ENCODE results near the gene APOH. TPM values are rescaled to one million over a fixed set of nuclear protein-coding genes. Genes with fewer than 3 reads are reported as not detected.
"Not testable (repeated sequence)": the region's sequence is repeated elsewhere in the genome, so short reads cannot be mapped to it uniquely, and the experiment has no call there.

APOH gene
- polyA plus RNA-seq, 1 experiment = not detected

GRCh38 chr17:66262767-66263166 lies 33.6 kb upstream of the APOH start:
- ChIA-PET CTCF (no interaction called here), POLR2A (no interaction called here)

DNA sequence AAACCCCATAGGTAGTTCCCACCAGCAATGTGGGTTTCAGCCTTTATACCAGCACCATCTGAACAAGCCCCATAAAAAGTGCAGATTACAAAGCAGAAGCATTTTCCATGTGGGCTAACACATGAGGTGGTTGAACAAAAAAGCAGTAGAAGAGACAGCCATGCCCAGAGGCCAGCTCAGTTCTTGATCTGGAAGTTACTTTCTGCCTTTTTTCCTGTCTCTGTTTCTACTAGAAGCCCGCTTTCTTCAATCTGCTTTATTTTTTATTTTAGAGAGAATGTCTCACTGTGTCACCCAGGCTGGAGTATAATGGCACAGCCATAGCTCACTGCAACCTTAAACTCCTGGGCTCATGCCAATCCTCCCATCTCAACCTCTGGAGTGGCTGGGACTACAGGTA lies 31.5 kb upstream of the APOH start:
- CTCF ChIA-PET = interaction anchor here (0.6 to 0.7 kb wide), 2 partner anchors 10 to 35 kb away, joined by 3 to 4 read pairs; no protein-coding TSS in a partner anchor
- Histone ChIP-seq H3K4me3 (ENCODE audit: low read depth, low read length) (no peak overlapping the region), H3K27me3 (ENCODE audit: control insufficient read depth, insufficient read depth, low read length) (no peaks in the 10 kb centered on the region), H3K36me3 (ENCODE audit: control insufficient read depth, insufficient read depth, low read length) (no peaks in the 10 kb centered on the region)
- TF ChIP-seq, protein P1, sequence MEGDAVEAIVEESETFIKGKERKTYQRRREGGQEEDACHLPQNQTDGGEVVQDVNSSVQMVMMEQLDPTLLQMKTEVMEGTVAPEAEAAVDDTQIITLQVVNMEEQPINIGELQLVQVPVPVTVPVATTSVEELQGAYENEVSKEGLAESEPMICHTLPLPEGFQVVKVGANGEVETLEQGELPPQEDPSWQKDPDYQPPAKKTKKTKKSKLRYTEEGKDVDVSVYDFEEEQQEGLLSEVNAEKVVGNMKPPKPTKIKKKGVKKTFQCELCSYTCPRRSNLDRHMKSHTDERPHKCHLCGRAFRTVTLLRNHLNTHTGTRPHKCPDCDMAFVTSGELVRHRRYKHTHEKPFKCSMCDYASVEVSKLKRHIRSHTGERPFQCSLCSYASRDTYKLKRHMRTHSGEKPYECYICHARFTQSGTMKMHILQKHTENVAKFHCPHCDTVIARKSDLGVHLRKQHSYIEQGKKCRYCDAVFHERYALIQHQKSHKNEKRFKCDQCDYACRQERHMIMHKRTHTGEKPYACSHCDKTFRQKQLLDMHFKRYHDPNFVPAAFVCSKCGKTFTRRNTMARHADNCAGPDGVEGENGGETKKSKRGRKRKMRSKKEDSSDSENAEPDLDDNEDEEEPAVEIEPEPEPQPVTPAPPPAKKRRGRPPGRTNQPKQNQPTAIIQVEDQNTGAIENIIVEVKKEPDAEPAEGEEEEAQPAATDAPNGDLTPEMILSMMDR (IDR thresholded peaks at IDR 0.05; ENCODE audit: insufficient read depth, low read depth, low read length) = no peak
- POLR2A ChIA-PET = no interaction called here
- no peak for DNase-seq (ENCODE audit: low read depth)

More at GRCh38 chr17:66262767-66263166, 33.6 kb upstream of the APOH start:
- Histone ChIP-seq H3K36me3 (ENCODE audit: control insufficient read depth, insufficient read depth, low read length) (no peaks in the 10 kb centered on the region), H3K4me3 (ENCODE audit: low read depth, low read length) (no peak overlapping the region), H3K27me3 (ENCODE audit: control insufficient read depth, insufficient read depth, low read length) (no peaks in the 10 kb centered on the region)
- TF ChIP-seq, protein P1 (IDR thresholded peaks at IDR 0.05; ENCODE audit: insufficient read depth, low read depth, low read length) = no peak
- DNase-seq (ENCODE audit: low read depth) = no peak

DNA sequence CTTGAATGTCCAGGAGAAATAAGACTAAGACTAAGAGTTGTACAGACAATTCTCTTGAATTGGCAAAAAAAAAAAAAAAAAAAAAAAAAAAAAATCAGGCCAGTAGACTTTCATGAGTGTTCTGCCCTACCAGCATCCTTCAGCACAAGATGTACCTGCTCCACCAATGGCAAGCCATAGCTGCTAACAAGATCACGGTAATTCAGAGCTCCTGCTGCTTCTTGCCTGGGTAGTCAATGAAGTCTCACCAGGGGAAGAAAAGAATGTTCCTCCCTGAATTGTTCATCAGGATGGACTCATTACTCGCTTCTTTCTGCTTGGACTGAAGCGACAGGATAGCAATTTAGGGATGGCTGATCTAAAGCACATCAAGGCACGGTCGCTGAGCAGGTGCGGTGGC lies 31.1 kb upstream of the APOH start:
- TF ChIP-seq, protein P1 (IDR thresholded peaks at IDR 0.05; ENCODE audit: insufficient read depth, low read depth, low read length) = no peak
- CTCF ChIA-PET = interaction anchor here (0.6 to 1.1 kb wide), 3 partner anchors 8 to 35 kb away, joined by 3 to 4 read pairs (median 4); no protein-coding TSS in a partner anchor
- H3K27me3 ChIP-seq (ENCODE audit: control insufficient read depth, insufficient read depth, low read length) = no peaks in the 10 kb centered on the region
- POLR2A ChIA-PET = no interaction called here
- DNase-seq (ENCODE audit: low read depth) = no peak
- H3K4me3 ChIP-seq (ENCODE audit: low read depth, low read length) = no peak overlapping the region
- no peaks in the 10 kb centered on the region for H3K36me3 ChIP-seq (ENCODE audit: control insufficient read depth, insufficient read depth, low read length)

DNA sequence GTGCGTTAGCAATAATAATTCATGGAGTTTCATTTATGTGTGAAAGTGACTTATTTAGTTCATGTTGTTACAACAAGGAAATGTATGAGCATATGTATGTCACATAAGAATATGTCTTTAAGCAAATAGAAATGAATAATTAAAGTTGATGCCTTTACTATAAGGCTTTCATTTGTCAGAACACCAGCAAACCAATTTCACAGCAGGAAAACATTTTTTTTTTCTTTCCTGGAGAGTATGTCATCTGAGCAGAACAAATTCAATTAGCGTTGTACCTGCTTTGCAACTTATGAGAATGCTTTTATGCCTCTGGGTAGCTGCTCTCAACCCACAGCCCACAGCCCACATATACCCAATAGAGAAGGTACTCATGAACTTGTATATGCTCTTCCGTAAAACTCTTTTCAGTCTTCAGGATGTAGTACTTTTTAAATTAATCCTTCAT lies 26.3 kb upstream of the APOH start:
- Histone ChIP-seq H3K4me3 (ENCODE audit: low read depth, low read length) (no peak overlapping the region), H3K27me3 (ENCODE audit: control insufficient read depth, insufficient read depth, low read length) (no peaks in the 10 kb centered on the region), H3K36me3 (ENCODE audit: control insufficient read depth, insufficient read depth, low read length) (no peaks in the 10 kb centered on the region)
- CTCF ChIA-PET = interaction anchor here (0.7 to 3.9 kb wide), 13 partner anchors 9 to 418 kb away, joined by 3 to 12 read pairs (median 3); no protein-coding TSS in a partner anchor
- POLR2A ChIA-PET = interaction anchor here (0.7 kb wide), 1 partner anchor 247 kb away, joined by 6 read pairs; no protein-coding TSS in a partner anchor
- TF ChIP-seq, protein P1 (IDR thresholded peaks at IDR 0.05; ENCODE audit: insufficient read depth, low read depth, low read length) = no peak
- no peak for DNase-seq (ENCODE audit: low read depth)

DNA sequence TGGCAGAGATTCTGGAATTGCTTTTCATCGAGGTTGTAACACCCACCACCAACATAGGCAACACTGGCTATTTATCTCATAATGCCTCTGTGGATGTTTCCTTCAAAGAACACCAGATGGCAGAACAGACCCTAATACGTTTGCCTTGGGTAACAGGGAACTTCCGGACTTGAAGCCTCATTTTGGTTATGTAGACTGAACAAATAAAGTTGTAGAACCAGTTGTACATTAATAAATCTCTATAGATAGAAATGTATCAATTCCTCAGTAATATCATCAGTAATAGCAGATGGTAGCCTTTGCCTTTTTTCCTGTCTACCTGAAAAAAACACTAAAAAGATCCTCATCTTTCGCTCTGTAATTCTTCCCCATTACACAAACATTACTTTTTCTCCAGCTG lies 25.9 kb upstream of the APOH start:
- no peak for DNase-seq (ENCODE audit: low read depth)
- TF ChIP-seq, protein P1 (IDR thresholded peaks at IDR 0.05; ENCODE audit: insufficient read depth, low read depth, low read length) = peak; percentile 70
- ChIA-PET POLR2A (no interaction called here), CTCF (interaction anchor here (0.8 to 3.9 kb wide), 13 partner anchors 9 to 419 kb away, joined by 3 to 12 read pairs (median 3); no protein-coding TSS in a partner anchor)
- Histone ChIP-seq H3K4me3 (ENCODE audit: low read depth, low read length) (no peak overlapping the region), H3K27me3 (ENCODE audit: control insufficient read depth, insufficient read depth, low read length) (no peaks in the 10 kb centered on the region), H3K36me3 (ENCODE audit: control insufficient read depth, insufficient read depth, low read length) (no peaks in the 10 kb centered on the region)

DNA sequence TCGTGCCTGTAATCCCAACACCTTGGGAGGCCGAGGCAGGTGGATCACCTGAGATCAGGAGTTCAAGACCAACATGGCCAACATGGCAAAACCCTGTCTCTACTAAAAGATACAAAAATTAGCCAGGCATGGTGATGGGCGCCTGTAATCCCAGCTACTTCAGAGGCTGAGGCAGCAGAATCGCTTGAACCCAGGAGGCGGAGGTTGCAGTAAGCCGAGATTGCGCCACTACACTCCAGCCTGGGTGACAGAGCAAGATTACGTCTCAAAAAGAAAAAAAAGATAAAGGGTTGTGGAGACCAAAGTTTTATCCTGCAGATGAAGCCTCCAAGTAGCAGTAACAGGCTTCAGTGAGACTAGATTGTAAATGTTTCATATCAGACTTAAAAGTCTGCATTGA lies 24.2 kb upstream of the APOH start:
- H3K27me3 ChIP-seq (ENCODE audit: control insufficient read depth, insufficient read depth, low read length); H3K4me3 ChIP-seq (ENCODE audit: low read depth, low read length); H3K36me3 ChIP-seq (ENCODE audit: control insufficient read depth, insufficient read depth, low read length); POLR2A ChIA-PET; DNase-seq (ENCODE audit: low read depth); CTCF ChIA-PET: not testable (repeated sequence)
